GM18505 (cell line): Measurements from ENCODE around the gene MYBL2.

ENCODE experiments used
- ATAC-seq: cut with Tn5 transposase; IDR thresholded peaks from one replicate; pipeline ENCODE4 v1.9.1; 2021; ENCODE audit not compliant: unreplicated experiment
- POLR2A ChIP-seq: IDR thresholded peaks from 4 replicates; pipeline ENCODE4 v1.6.1; 2011; ENCODE audit warnings: borderline replicate concordance; ENCODE audit not compliant: insufficient read depth, insufficient read length; ENCODE audit errors: extremely low read depth

The MYBL2 gene

DNA sequence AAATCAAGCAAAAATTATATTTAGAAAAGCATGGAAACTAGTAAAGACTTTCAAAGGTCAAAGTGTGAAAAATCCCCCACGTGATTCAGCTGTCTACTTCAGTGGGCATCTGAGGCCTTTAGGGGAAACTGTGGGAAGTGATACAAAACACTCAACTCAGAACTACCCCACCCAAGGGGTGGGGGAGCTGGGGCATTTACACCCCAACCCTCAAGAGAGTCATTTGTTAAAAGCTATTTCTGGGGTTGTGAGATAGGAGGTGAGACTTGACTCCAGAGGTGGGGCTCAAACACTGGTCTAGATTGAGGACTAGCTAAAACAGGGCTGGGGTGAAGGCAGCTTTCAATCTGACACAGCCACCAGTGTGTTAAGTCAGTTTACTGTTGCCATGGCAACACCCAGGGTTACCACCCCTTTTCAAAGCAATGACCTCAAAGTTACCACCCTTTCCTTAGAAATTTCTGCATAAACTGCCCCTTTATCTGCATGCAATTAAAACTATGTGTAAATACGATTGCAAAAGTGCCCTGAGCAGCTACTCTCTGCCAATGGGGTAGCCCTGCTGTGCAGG lies 69.8 kb downstream of the MYBL2 start:
- peak; percentile 69 for ATAC-seq

DNA sequence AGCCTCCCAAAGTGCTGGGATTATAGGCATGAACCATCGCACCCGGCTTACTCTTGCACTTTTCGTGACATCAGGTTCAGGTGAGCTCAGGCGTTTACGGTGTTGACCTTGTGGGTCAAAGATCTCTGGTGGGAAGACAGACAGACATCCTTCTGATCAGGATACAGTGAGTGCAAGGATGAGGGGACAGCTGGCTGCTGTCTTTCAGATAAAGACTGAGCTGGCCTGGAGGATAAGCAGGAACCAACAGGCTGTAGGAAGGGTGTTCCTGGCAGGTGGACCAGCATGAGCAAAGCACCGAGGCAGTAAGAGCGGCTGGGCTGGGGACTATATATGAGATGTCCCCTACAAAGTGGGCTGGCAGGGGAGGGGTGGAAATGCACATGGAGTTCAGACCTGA lies 71.0 kb downstream of the MYBL2 start:
- ATAC-seq, result no peak
- TF ChIP-seq POLR2A, result no peak

More for the DNA sequence above, 69.8 kb downstream of the MYBL2 start:
- TF ChIP-seq POLR2A, result no peak

DNA sequence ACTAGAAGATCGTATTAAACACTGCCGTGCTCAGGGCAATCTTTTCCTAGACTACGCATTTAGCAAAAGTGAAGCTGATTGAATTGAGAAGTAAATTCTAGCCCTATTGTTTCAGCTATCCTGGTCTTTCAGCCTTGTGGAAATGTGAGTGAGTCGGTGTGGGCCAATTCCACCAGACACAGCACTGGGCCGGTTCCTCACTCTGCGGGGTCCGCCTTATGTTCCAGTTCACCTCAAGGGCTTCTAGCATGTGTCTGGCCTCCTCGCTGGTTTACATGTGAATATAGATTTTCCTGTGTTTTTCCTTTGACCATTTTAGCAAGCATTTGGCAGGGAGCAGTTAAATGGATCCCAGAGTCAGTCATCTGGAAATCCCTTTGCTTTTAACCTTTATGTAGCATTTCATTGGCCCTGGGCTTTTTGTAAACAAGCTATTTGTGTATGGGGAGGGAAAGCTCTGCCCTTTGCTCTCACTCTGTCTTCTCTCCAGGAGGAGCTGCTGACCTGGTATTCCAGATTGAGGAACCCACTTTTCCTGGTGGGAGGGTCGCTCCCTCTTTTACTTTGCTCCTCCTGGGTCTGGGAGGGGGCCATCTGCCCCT lies 72.3 kb downstream of the MYBL2 start:
- ATAC-seq, result no peak
- TF ChIP-seq POLR2A, result no peak

DNA sequence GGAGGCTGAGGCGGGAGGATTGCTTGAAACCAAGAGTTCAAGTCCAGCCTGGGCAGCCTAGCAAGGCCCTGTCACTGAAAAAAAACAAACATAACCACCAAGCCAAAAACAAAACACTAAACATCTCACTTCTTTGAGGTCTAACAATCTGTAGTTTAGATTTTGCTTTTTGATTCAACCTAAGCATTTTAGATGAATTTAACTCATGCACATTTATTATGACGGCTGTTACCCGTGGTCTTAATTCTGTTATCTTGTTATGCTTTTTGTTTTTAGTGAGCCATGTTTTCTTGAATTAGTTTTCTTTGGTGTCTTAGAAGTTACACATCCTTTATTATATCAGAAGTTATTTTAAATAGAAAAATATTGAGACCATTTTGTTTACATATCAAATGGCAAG lies 73.7 kb downstream of the MYBL2 start:
- no peak for TF ChIP-seq POLR2A
- no peak for ATAC-seq

DNA sequence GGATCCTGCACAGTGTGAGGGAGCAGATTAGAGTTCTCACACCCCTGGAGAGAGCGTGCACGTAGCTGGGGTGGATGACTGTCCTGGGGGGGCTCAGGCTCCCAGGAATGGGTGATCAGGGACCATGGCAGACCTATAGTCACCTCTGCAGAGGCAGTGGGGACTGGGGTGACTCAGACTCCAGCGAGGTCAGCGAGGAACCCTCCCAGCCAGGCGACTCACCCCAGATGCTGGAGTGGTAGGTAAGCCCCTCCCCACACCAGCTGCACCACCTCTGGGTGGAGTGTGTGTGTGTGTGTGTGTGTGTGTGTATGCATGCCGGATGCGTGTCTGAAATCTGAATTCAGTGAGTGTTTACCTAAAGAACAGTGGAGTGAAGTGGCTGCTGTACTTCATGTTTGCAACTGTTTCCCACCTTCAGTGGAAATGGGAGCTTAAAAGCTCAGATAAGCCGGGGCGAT lies 77.3 kb downstream of the MYBL2 start:
- no peak for ATAC-seq

DNA sequence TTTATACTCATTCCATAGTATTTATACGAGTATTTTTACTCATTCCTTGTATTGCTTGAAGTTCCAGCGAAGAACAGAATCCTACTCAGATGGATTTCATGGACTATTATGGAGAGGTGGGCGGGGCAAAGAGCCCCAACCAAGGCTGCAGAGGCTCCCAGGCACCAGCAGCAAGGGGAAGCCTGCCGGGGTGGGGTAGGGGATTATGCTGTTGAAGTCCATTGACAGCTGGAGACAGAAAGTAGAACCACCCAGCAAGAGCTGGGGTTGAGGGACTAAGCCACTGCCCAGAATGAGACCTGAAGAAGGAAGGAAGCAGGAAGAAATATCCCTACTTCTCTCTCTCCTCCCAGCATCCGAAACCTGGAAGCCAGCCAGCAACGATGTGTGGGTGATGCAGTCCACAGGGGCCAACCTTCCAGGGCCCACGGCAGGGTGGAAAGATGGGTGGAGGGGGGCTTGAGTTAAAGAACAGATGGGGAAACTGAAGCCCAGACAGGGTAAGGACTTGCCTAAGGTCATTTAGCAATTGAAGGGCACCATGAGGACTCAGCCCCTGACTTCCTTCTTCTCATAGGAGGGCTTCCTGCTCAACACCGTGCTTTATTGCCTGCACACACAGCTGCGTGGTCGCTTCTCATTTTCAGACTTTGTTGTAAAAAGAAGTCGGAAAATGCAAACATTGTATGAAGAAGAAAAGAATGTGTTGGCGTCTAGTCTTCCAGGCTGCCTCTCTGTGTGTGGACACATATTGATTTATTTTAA lies 78.2 kb downstream of the MYBL2 start:
- no peak for ATAC-seq
- TF ChIP-seq POLR2A, result no peak

More for the DNA sequence above, 77.3 kb downstream of the MYBL2 start:
- TF ChIP-seq POLR2A, result no peak

DNA sequence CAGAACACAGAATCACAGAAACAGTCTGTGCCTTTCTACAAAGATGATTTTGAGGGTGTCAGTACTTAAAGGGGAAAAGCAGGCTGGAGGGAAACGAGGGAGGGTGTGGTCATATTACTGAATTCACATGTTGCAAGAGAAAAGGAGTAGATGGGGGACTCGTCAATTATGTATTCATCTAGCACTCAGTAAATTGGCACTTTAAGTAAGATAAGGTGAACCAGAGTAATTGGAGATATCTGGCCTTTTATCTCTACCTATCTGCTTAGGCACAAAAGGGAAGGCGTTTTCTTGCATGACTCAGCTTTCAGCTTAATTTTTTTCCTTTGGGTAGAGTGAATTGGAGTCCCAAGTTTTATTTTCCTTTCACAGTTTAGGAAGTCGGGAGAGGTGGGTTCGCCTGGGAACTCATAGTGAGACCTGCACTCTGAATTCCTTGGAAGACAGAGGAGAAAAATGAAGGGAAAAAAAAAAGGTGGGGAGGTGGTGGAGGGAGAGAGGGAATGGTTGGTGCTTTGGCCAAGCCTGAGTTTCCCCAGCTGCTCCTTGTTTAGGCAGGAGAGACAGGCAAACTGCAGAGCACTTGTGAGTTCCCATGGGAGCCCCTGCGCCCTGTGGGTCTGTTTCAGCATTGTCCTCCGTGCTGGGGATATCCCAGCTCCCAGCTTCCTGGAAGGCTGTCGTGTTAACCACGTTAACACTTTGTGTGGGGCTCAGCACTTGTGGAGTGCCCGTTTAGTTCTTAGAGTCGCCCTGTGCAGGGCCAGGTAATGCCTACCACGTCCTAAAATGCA lies 79.6 kb downstream of the MYBL2 start:
- TF ChIP-seq POLR2A, result no peak
- ATAC-seq, result no peak

DNA sequence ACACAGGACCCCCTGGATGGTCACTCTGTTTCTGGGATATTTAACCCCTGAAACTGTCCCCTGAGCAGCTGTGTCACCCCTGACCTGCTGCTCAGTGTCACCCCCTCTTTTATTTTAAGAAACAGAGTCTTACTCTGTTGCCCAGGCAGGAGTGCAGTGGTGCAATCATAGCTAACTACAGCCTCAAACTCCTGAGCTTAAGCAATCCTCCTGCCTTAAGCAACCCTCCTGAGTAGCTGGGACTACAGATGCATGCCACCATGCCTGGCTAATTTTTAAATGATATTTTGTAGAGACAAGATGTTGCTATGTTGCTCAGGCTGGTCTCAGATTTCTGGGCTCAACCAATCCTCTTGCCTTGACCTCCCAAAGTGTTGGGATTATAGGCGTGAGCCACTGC lies 81.4 kb downstream of the MYBL2 start:
- ATAC-seq, result no peak
- no peak for TF ChIP-seq POLR2A

DNA sequence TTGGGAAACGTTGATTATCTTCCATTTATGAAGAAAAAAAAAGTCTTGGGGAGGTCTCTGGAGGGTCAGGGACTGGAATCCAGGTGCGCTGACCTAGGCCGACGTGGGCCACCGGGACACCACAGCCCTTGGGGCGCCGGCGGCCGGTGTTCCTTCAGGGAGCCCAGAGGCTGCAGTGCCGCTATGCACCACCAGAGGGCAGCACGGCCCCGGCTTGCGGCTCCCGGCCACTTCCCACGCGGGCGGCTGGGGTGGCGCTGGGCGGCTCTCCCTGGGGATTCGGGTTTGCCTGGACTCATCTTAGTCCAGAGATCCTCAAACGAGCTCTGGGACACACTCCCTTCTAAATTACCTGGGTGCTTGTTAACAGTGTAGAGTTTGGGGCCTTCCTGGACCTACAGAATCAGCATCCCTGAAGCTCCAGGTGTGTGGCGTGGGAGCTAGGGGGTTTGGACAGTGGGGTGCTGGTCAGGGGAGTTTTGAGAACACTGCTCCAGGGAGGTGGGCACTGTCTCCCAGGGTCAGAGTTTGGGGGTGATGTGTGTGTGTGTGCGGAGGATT lies 82.9 kb downstream of the MYBL2 start:
- TF ChIP-seq POLR2A, result no peak
- ATAC-seq, result no peak

DNA sequence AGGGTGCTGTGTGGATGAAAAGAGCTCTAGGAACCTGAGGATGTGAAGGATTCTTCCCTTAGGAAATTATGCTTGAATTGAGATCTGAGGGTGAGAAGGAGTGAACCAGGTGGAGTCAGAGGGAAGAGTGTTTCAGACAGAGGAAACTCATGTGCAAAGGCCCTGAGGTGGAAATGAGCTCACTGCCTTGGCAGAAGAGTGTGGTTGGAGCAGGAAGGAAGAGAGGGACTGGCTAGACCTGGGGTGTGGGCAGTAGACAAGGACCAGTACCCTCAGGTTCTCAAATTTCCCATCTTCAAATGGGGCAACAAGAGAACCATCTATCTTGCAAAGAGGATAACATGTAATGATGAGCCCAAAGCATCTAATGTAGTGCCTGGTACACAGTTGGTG lies 83.9 kb downstream of the MYBL2 start:
- ATAC-seq, result no peak
- TF ChIP-seq POLR2A, result no peak

DNA sequence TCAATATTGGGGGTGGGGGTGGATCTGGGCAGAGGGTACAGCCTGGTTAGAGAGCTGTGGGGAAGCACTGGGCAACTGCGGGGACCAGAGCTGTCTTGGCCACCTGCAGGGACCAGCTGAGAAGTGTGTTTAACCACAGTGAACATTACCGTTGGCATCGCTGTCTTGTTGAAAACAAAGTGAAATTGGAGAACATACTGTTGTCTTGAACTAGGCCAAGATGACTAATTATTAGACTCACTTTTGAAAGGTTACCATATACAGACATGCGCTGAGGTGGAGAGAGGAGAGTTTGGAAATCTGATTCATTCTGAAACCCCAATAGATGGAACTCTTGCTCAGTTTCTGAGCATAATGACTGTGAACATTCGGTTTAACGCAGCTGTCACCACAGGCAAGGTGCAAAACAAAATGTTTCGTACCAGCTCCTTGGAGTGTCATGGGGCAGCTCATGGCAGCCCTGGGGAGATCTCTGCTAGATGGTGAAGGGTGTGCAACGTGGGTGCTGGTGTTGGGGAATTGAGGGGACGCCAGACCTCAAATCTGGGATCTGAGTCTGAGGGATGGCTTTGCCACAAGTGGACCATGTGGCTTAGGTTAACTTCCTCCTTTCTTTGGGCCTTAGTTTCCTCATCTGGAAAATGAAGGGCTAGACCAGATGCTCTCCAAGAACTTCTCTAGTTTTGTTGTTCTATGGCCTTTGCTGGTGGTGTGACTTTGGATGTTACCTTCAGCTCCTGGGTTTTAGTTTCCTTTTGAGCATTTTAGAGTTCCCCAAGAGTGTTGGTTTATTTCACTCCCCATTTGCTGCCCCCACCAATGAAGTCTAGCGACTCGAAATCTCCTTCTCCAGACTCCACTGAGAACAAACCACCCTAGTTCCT lies 84.5 kb downstream of the MYBL2 start:
- ATAC-seq, result peak; percentile 70
- peak; percentile 49 for TF ChIP-seq POLR2A

DNA sequence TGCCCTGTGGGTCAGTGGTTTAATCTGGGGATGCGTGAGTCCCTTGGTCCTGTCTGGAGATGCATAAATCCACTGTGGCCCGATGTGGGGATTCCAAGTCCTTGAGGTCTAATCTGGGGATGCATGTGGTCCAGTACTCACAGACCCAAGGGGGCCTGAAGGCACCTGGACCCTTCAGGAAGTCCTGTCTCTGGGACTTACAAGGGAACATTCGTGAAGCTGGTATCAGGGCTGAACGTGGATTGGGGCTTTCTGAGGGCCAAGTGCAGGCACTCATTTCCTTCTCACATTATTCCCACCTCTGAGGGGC lies 85.1 kb downstream of the MYBL2 start:
- ATAC-seq, result no peak
- no peak for TF ChIP-seq POLR2A
